ES-I3 (cell line): ENCODE measurements around the gene RAPH1.
"Not testable (repeated sequence)": the region's sequence is repeated elsewhere in the genome, so short reads cannot be mapped to it uniquely, and the experiment has no call there.

Source experiments
- H3K36me3 ChIP-seq: 2 replicates; pipeline ENCODE4 v1.6.1; 2013; ENCODE audit warnings: mild to moderate bottlenecking, low read length, control low read depth, moderate library complexity; ENCODE audit not compliant: insufficient read depth
- H3K4me1 ChIP-seq: 2 replicates; pipeline ENCODE4 v1.6.1; 2013; ENCODE audit warnings: mild to moderate bottlenecking, control low read depth, low read length; ENCODE audit not compliant: insufficient read depth
- H3K9ac ChIP-seq: 2 replicates; pipeline ENCODE4 v1.6.1; 2013; ENCODE audit warnings: low read depth, mild to moderate bottlenecking, low read length, moderate library complexity
- H3K9me3 ChIP-seq: 2 replicates; pipeline ENCODE4 v1.6.1; 2013; ENCODE audit warnings: mild to moderate bottlenecking, low read length, moderate library complexity; ENCODE audit not compliant: control insufficient read depth, insufficient read depth

Gene RAPH1

DNA sequence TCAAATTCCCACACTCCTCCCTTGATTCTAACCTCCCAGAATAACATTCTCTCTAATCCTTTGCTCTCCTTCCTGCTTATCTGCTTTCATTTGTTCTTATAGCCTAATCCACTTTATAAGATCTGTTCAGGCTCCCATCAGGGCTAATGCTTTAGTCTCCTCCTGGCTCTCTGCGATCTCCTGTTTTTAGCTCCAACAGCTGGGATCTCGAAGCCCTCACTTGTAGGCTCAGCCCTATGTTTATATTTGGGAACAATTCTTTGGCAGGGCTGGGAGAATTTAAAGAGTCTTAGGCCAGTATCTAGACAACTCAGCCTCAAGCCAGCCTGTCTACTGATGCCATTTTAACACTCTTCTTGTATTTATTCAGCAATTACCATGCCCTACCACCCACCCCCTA is 27.2 kb upstream of the RAPH1 start:
- Histone ChIP-seq H3K9ac (no peak overlapping the region), H3K36me3 (no peaks in the 10 kb centered on the region), H3K9me3 (no peaks in the 10 kb centered on the region), H3K4me1 (no peaks in the 10 kb centered on the region)

DNA sequence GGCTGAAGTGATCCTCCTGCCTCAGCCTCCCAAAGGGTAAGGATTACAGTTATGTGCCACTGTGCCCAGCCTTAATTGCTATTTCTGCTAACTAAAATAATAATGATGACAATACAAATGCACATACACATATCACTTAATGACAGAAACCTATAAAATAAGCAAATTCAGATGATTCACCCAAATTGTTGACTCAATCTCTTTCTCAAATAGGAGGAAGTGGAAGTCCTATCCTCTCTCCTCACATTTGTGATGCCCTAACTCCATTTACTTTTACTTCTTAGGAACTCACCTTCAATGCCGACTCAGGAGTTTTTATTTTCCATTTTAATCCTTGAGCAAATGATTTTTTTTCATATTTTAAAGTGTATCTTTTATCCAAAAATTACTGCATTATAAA is 24.5 kb upstream of the RAPH1 start:
- H3K9me3 ChIP-seq, result no peaks in the 10 kb centered on the region
- H3K9ac ChIP-seq, result no peak overlapping the region
- no peaks in the 10 kb centered on the region for H3K36me3 ChIP-seq

DNA sequence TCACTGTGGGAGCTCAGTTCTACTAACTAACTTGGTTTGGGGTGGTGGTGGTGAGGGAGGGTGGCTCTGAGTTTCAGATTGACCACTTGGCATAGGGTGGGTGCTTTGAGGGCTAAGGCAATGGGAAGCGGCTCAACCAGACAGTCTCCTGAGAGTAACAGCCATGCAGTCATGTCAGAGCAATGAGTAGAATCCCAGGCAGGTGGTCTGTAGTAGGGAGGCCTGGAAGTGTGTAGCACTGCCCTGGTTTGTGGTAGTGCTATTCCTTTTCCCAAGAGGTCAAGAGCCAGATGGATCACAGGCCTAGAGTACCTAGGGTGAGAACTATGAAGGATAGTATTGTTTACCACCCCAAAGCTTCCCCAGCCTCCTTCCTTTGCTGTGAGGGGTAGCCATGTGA is 18.7 kb upstream of the RAPH1 start:
- no peak overlapping the region for H3K9ac ChIP-seq
- no peaks in the 10 kb centered on the region for H3K36me3 ChIP-seq
- H3K9me3 ChIP-seq, result no peaks in the 10 kb centered on the region
- no peaks in the 10 kb centered on the region for H3K4me1 ChIP-seq

More for the DNA sequence above, 24.5 kb upstream of the RAPH1 start:
- no peaks in the 10 kb centered on the region for H3K4me1 ChIP-seq

DNA sequence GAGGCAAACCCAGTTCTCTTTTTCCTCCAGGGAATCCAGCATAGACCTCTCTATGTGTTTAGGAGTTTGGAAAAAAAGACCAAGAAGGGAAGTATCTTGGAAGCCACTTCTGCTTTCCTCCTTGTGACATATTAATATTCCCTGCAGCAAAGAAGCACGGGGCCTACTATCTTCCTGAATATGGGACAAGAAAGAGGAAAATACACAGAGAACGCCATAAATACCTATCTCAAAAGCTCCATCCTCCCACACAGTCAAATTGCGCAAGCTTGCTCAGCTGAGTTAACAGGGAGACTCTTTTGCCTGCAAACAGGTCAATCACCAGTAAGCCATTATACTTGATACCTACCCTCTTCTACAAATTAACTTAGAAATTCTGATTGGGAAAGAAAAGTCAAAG is 16.7 kb upstream of the RAPH1 start:
- no peaks in the 10 kb centered on the region for H3K4me1 ChIP-seq
- H3K9me3 ChIP-seq, result no peaks in the 10 kb centered on the region
- no peak overlapping the region for H3K9ac ChIP-seq
- H3K36me3 ChIP-seq, result no peaks in the 10 kb centered on the region

DNA sequence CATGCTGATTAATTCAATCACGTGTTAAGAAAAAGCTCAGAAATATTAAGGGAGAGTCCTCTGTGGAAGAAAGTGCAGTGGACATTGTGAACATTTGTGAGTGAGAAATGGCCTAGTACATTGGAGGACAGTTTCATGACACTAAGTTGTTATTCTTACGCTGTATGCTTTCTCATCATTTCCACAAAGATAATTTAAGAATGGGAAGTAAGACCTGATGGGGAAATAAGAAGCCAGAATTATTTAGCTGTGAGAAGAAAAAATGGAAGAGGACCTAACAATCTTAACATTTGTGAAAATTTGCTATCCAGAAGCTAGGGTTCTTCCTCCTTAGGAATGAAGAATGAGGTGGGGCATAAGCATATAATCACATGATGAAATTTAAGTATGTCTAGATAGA is 15.2 kb upstream of the RAPH1 start:
- no peaks in the 10 kb centered on the region for H3K36me3 ChIP-seq
- H3K4me1 ChIP-seq, result no peaks in the 10 kb centered on the region
- H3K9ac ChIP-seq, result no peak overlapping the region
- H3K9me3 ChIP-seq, result no peaks in the 10 kb centered on the region

DNA sequence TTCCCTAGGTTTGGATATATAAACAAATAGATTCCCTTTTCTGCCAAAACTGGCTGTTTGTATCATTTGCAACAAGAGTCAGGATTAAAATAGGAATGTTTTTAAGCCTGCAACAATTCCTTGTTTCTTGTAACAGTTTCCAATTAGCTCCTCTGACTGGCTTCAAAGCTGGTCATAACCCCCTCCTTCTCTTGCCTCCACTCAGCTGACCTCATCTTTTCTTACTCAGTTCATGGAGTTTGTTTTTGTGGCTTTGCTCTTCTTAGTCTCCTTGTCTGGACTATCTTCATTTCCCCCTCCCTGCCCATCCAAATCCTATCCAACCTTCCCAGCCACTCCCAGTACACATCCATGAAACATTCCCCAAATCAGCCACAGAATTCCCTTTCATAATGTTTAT is 14.3 kb upstream of the RAPH1 start:
- no peaks in the 10 kb centered on the region for H3K36me3 ChIP-seq
- no peak overlapping the region for H3K9ac ChIP-seq
- H3K9me3 ChIP-seq, result no peaks in the 10 kb centered on the region
- no peaks in the 10 kb centered on the region for H3K4me1 ChIP-seq

DNA sequence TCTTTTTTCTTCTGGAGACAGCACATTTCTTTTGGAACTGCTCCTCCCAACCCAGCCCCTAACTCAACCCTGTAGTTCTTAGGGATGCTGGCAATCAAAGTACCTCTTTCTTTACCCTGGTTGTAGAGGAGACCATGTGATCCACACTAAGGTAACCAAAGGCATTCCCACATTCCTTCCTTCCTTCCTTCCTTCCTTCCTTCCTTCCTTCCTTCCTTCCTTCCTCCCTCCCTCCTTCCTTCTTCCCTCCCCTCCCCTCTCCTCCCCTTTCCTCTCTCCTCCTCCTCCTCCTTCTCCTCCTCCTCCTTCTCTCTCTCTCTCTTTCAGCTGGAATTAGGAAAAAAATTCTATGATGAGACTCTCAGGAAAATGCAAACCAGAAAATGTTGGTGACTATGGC is 13.8 kb upstream of the RAPH1 start:
- Histone ChIP-seq H3K36me3 (no peaks in the 10 kb centered on the region), H3K4me1 (no peaks in the 10 kb centered on the region), H3K9ac (no peak overlapping the region), H3K9me3 (no peaks in the 10 kb centered on the region)

DNA sequence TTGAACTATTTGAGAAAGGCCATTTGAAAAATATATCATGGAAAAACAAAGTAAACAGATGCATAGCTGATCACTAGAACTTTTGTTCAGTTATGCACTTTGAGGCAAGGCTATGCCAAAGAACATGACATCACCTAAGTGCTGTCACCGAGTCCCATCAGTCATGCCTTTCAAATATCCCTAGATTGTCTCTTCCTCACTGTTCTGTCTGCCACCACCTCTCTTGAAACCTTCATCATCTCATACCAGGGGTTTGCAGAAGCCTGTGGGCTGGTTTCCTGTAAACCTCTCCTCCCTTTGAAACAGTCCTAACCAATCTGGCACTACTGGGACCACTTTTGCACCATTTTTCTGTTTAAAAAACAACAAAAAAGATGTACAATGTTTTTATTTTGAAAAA is 12.3 kb upstream of the RAPH1 start:
- Histone ChIP-seq H3K36me3 (no peaks in the 10 kb centered on the region), H3K4me1 (no peaks in the 10 kb centered on the region), H3K9ac (no peak overlapping the region), H3K9me3 (no peaks in the 10 kb centered on the region)

DNA sequence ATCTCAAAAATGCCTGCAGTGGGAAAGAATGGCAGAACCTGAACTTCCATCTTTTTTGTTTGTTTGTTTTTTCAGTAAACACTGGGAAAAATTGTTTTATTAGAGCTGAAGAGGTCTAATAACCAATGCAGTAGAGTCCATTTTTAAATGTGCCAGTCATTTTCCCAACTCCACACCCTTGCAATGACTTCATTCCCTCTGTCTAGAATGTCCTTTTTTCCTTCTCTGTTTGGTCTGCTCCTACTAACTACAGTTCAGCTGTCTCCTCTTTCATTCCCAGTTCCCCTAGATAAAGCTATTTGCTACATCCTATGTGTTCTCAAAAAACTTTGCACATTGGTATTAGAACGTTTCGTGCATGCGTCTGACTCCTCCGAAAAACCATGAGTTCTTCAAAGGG is 9.3 kb upstream of the RAPH1 start:
- H3K36me3 ChIP-seq, result no peaks in the 10 kb centered on the region
- H3K4me1 ChIP-seq, result no peaks in the 10 kb centered on the region
- H3K9ac ChIP-seq, result no peak overlapping the region
- no peaks in the 10 kb centered on the region for H3K9me3 ChIP-seq

DNA sequence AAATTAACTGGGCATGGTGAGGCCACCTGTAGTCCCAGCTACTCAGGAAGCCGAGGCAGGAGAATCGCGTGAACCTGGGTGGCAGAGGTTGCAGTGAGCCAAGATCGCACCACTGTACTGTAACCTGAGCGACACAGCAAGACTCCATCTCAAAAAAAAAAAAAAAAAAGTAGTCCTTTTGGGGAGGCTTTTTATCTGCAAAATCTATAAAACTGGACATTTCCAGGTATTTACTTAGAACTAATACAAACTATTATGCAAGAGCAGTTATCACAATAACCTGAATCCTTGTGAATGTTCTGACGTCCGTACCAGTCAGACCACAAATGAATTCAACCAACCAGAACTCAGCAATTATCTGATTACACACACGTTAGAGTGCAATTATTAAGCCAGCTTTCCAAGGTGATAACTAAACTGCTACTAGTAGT is 8.8 kb upstream of the RAPH1 start:
- Histone ChIP-seq H3K9me3 (no peaks in the 10 kb centered on the region), H3K9ac (no peak overlapping the region), H3K4me1 (no peaks in the 10 kb centered on the region), H3K36me3 (no peaks in the 10 kb centered on the region)

DNA sequence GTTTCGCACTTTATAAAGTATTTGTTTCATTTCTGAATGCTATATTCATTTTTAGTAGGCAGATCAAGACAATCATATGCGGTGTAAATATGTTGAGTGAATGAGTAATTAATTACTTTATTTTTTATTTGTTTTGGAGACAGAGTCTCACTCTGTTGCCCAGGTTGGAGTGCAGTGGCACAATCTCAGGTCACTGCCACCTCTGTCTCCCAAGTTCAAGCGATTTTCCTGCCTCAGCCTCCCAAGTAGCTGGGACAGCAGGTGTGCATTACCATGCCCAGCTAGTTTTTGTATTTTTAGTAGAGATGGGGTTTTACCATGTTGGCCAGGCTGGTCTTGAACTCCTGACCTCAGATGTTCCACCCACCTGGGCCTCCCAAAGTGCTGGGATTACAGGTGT is 5.5 kb upstream of the RAPH1 start:
- H3K9ac ChIP-seq, H3K36me3 ChIP-seq, H3K9me3 ChIP-seq, H3K4me1 ChIP-seq: not testable (repeated sequence)

DNA sequence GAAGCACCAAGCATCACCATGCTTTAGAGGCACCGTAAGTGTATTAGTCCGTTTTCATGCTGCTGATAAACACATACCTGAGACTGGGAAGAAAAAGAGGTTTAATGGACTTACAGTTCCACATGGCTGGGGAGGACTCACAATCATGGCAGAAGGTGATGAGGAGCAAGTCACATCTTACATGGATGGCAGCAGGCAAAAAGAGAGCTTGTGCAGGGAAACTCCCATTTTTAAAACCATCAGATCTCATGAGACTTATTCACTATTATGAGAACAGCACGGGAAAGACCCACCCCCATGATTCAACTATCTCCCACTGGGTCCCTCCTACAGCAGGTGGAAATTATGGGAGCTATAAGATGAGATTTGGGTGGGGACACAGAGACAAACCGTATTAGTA is 3.1 kb upstream of the RAPH1 start:
- H3K36me3 ChIP-seq, H3K4me1 ChIP-seq, H3K9me3 ChIP-seq, H3K9ac ChIP-seq: not testable (repeated sequence)

DNA sequence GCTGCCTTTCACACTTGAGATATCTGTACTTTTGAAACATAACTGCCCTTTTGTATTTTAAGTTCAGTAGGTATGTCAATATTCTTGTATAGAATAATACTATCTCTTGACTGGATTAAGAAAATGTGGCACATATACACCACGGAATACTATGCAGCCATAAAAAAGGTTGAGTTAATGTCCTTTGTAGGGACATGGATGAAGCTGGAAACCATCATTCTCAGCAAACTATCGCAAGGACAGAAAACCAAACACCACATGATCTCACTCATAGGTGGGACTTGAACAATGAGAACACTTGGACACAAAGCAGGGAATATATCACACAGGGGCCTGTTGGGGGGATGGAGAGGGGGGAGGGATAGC is 1.5 kb upstream of the RAPH1 start:
- not testable (repeated sequence) for H3K9me3 ChIP-seq, H3K36me3 ChIP-seq, H3K4me1 ChIP-seq, H3K9ac ChIP-seq

DNA sequence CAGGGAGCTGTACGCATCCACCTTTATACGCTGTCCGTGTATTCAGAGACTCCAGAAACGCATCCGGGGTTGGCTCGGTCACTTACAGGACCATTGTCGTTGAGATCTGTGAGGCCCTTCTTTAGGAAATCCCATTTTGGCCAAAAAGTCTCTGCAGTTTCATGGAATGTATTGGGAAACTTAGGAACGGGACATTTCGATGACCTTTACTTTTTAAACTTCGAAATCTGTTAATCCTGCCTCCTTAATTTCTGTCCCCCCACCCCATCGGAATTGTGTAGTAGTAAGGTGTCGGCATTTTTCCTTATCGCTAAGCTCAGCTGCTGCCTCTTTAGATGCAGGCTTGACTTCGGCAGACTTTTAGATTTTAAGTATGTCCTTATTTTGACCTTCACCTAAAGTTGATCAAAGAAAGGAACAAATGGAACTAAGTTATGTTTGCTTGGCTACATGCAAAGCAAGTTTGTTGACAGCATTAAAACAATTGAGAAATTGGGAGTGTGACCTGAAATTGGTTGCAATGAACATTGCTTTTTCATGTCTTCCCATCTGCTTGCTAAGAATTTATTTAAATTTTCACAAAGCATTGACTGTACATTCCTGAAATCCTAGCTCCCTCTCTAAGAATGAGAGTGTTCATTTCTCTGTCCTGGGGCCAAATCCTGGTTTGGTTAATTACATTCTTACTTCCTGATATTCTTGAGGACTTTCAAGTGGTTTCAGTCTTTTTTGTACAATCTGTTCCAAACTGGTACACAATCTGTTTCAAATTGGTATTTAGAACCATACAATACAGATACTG is 884 bp upstream of the RAPH1 start:
- no peaks in the 10 kb centered on the region for H3K9me3 ChIP-seq
- no peaks in the 10 kb centered on the region for H3K36me3 ChIP-seq
- peaks cover 7% of the 10 kb centered on the region for H3K4me1 ChIP-seq
- H3K9ac ChIP-seq, result peak overlapping the region; percentile 84

DNA sequence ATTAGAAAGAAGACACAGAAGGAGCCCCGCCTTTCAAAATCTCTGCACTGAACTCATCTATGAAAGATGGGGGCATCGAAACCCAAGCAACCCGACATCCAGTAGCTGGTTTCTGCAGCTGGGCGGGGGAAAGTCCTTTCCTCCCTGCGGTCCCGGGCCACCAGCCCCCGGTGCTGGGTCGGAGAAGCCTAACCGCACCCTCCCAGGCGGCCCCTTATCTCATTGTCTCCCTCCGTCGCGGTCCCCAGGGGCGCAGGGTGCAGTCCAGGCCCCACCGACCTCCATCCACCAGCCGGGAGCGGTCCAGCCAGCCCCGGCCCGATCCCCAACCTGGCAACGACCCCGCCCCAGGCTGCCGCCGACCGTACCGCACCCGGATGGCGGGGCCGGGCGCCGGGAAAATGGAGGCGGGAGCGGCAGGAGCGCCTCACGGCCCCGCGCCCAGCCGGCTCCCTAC is 452 bp downstream of the RAPH1 start:
- Histone ChIP-seq H3K9me3 (no peaks in the 10 kb centered on the region), H3K9ac (peak overlapping the region; percentile 84), H3K36me3 (no peaks in the 10 kb centered on the region), H3K4me1 (peaks cover 7% of the 10 kb centered on the region)
